Mucosa of descending colon (tissue), 3 donors: ENCODE measurements around the gene C2CD3. TPM values are rescaled to one million over a fixed set of nuclear protein-coding genes. Genes with fewer than 3 reads are reported as not detected.

Experiments used
- ATAC-seq: fragments of 200-7000 bp; cut with Tn5 transposase; one replicate; pipeline ENCODE4 v1.9.1; 2020; ENCODE audit warnings: mild to moderate bottlenecking, moderate library complexity
- DNase-seq, 3 donors: peaks; one replicate each; pipeline ENCODE4 v3.0.0-alpha.2; 2020
- H3K36me3 ChIP-seq: fragments of 200-600 bp; one replicate; pipeline ENCODE4 v1.8.0; 2021; ENCODE audit warnings: low read depth, mild to moderate bottlenecking
- H3K4me1 ChIP-seq: fragments of 200-600 bp; one replicate; pipeline ENCODE4 v1.8.0; 2021; ENCODE audit warnings: low read depth, mild to moderate bottlenecking
- H3K4me3 ChIP-seq: fragments of 200-600 bp; one replicate; pipeline ENCODE4 v1.8.0; 2021; ENCODE audit warnings: mild to moderate bottlenecking
- H3K9me3 ChIP-seq: fragments of 200-600 bp; one replicate; pipeline ENCODE4 v1.8.0; 2021; ENCODE audit warnings: mild to moderate bottlenecking
- intact Hi-C, 2 donors: fragments of 100-400 bp; cut with DNase I in 1 of 2; cut with micrococcal nuclease in 1 of 2; formaldehyde crosslinking; loops; one replicate each; pipeline versions ENCODE4 v1.11.0 to v1.11.1; 2022; cut with DNase I, micrococcal nuclease
- total RNA-seq, 3 donors: library from RNA; stranded (reverse); fragmentation: NEBNext Ultra II Directional in 2 of 3; extraction: Animal tissue kit (Norgen Biotek cat#: 25700) in 2 of 3; gene quantifications; one replicate each; pipeline versions ENCODE4 v1.2.1 to v1.2.4, GENCODE V29; 2021 to 2023
- TF ChIP-seq, protein P1 (sequence below): fragments of 200-600 bp; IDR thresholded peaks from one replicate; pipeline ENCODE4 v1.8.0; 2022; ENCODE audit warnings: antibody characterized with exemption, mild to moderate bottlenecking
- donor health status: DM: no; HTN: no; CAD: no; lungs with moderate emphysema.
- donor health status: DM: no; HTN: no; CAD: no.
- donor health status: DM: no; HTN: yes; CAD: no.

C2CD3 gene
- total RNA-seq, 3 donors from 2014 or later, result 22.3 to 37.2 (median 32.1) TPM

DNA sequence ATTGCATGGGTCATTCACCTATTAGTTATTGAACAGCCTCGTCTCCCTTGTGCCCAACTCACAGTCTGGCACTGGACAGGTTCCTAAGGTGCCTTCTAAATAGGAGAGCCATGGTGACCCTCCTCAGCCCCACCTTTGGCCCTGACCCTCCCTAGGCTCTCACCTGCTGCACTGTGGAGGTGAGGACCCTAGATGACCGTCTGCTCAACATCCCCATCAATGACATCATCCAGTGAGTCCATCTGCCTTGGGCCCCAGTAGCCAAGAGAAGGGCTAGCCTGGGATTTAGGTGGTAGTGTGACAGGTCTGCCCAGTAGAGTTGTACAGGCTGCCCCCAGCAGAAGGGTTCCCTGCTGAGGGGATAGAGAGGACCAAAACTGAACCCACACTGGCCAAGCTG is 201.7 kb downstream of the C2CD3 start:
- H3K4me3 ChIP-seq, result no peak overlapping the region
- DNase-seq (peak in 1 of 3 donors; percentile 5), ATAC-seq (no peak)
- no peaks in the 10 kb centered on the region for H3K36me3 ChIP-seq
- no peaks in the 10 kb centered on the region for H3K9me3 ChIP-seq
- intact Hi-C loops, result no loop called here
- TF ChIP-seq, protein P1, sequence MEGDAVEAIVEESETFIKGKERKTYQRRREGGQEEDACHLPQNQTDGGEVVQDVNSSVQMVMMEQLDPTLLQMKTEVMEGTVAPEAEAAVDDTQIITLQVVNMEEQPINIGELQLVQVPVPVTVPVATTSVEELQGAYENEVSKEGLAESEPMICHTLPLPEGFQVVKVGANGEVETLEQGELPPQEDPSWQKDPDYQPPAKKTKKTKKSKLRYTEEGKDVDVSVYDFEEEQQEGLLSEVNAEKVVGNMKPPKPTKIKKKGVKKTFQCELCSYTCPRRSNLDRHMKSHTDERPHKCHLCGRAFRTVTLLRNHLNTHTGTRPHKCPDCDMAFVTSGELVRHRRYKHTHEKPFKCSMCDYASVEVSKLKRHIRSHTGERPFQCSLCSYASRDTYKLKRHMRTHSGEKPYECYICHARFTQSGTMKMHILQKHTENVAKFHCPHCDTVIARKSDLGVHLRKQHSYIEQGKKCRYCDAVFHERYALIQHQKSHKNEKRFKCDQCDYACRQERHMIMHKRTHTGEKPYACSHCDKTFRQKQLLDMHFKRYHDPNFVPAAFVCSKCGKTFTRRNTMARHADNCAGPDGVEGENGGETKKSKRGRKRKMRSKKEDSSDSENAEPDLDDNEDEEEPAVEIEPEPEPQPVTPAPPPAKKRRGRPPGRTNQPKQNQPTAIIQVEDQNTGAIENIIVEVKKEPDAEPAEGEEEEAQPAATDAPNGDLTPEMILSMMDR, result no peak
- peaks cover 14% of the 10 kb centered on the region for H3K4me1 ChIP-seq

DNA sequence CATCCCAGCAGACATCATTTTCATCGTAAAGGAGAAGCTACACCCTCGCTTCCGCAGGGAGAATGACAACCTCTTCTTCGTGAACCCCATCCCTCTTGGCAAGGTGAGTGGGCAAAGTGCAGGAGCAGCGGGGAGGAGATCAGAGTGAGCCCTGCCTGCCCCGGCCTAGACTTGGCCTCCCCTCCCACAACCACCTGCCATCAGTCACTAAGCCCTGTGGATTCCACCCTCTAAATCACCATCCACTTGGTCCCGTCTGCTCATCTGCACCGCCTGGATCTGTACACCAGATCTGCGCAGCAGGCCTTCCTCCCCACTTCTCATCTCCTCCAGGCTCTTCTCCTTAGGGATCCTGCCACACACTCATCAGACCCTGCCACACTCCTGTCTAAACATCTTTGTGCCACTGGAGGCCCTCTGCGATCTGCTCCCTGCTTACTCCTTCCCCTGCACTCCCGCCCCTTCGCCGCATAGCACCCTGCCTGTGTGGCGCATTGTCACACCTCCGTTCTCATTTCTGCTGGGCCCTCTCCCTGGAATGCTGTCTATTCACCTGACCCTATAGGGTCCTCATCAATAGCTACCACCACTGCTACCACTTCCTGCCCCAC is 202.3 kb downstream of the C2CD3 start:
- peak in 1 of 3 donors; percentile 7 for DNase-seq
- Histone ChIP-seq H3K36me3 (no peaks in the 10 kb centered on the region), H3K9me3 (no peaks in the 10 kb centered on the region), H3K4me1 (peaks cover 7% of the 10 kb centered on the region), H3K4me3 (no peak overlapping the region)
- intact Hi-C loops, result no loop called here
- ATAC-seq, result no peak
- TF ChIP-seq, protein P1, result no peak

DNA sequence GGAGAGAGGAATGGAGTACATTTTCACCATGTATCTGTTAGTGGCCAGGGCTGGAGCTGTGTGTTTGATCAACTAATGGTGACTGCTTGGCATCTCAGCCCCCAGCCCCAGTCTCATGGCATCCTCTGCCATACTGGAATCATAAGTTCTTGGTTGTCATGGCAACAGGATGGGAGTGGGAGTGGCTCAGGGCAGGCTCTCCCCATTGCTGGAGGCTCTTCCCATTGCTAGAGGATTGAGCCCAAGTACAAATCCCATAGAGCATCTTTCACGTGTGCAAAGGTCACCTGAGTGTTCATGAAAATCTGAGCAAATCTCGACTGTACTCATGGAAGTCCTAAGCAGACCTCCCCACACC is 205.1 kb downstream of the C2CD3 start:
- intact Hi-C loops, result no loop called here
- H3K9me3 ChIP-seq, result no peaks in the 10 kb centered on the region

DNA sequence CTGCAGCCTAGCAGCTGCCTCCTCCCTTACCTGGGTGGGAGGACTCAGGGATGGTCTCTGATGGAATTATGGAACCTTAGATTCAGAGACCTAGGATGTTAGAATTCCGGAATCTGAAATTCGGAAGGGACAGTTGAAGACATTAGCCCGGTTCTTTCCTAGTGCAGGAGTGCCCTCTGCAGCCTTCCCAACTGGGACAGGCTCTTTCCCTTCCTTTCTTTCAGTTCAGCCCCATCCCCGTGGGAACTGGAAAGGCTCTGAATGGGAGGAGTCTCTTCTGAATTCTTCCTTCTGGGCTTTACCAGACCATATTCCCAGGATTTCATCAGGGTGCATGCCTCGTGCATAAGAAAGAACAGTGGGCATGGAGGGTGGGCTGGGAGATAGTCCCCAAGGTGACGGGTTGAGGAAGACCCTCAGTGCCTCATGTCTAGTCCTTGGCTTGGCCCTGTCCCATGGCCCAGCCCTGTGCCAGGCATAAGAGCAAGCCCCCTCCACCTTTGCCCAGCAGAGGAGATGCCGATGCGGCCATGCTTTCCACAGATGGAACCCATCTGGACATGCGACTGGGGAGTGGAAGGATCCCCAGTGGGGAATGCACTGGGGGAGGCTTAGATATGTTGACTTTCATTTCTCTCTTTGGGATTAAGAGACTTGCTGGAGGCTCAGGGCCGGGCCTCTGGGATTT is 205.6 kb downstream of the C2CD3 start:
- Histone ChIP-seq H3K36me3 (no peaks in the 10 kb centered on the region), H3K4me1 (no peaks in the 10 kb centered on the region), H3K9me3 (no peaks in the 10 kb centered on the region), H3K4me3 (no peak overlapping the region)
- ATAC-seq (no peak), DNase-seq (no peak)
- TF ChIP-seq, protein P1, result no peak
- intact Hi-C loops, result no loop called here

More for the DNA sequence above, 205.1 kb downstream of the C2CD3 start:
- ATAC-seq (no peak), DNase-seq (no peak)
- TF ChIP-seq, protein P1, result no peak
- Histone ChIP-seq H3K36me3 (no peaks in the 10 kb centered on the region), H3K4me1 (no peaks in the 10 kb centered on the region), H3K4me3 (no peak overlapping the region)

DNA sequence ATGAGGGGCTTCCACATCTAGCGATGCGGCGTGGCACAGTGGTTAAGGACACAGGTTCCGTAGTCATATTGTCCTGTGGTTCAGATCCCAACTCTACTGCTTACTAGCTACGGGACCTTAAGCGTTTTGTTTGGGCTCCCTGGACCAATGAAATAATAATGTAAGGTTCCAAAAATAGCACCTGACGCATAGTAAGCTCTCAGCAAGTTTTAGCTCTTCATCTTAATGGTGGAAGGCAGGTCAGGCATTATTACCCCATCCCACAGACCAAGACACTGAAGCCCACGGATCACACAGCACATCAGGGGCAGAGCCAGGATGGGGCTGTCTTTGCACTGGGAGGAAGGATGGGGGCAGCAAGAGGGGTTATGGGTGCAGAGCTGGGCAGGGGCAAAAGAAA is 206.9 kb downstream of the C2CD3 start:
- TF ChIP-seq, protein P1, result no peak
- Histone ChIP-seq H3K36me3 (no peaks in the 10 kb centered on the region), H3K9me3 (no peaks in the 10 kb centered on the region), H3K4me3 (no peak overlapping the region), H3K4me1 (no peaks in the 10 kb centered on the region)
- intact Hi-C loops, result no loop called here
- DNase-seq (no peak), ATAC-seq (no peak)

Other genes starting within 250 kb of the C2CD3 start
- not detected for gene DNAJB13, start 220.0 kb downstream of the C2CD3 start, total RNA-seq
- gene UCP2, start 188.2 kb downstream of the C2CD3 start, total RNA-seq, result 10 to 100 TPM; 36.4 to 61.3 (median 39.9) TPM
- 1 to 10 TPM in 2 of 3 donors, under 1 TPM in 1; 0.90 to 2.8 (median 2.2) TPM for gene UCP3, start 161.9 kb downstream of the C2CD3 start, total RNA-seq
- gene PPME1, start 287 bp upstream of the C2CD3 start, total RNA-seq, result 10 to 100 TPM; 22.3 to 36.0 (median 26.3) TPM
- gene P4HA3, start 140.6 kb upstream of the C2CD3 start, total RNA-seq, result under 1 TPM; 0.28 to 0.46 (median 0.34) TPM
- 10 to 100 TPM in 2 of 3 donors, 1 to 10 TPM in 1; 8.3 to 12.2 (median 12.0) TPM for gene PGM2L1, start 227.4 kb upstream of the C2CD3 start, total RNA-seq